AG20443 (cell line): ENCODE data around the gene NEGR1.

Experiments used
- DNase-seq: peaks from one replicate; pipeline ENCODE4 v3.0.0; 2012; ENCODE audit warnings: low spot score, mixed read lengths

The NEGR1 gene

GRCh38 chr1:72023063-72023930 lies 259.0 kb downstream of the NEGR1 start:
- no peak for DNase-seq

GRCh38 chr1:72018562-72018961 lies 263.8 kb downstream of the NEGR1 start:
- DNase-seq: no peak

GRCh38 chr1:72015006-72015405 lies 267.3 kb downstream of the NEGR1 start:
- no peak for DNase-seq

GRCh38 chr1:72013161-72013560 lies 269.2 kb downstream of the NEGR1 start:
- no peak for DNase-seq

DNA sequence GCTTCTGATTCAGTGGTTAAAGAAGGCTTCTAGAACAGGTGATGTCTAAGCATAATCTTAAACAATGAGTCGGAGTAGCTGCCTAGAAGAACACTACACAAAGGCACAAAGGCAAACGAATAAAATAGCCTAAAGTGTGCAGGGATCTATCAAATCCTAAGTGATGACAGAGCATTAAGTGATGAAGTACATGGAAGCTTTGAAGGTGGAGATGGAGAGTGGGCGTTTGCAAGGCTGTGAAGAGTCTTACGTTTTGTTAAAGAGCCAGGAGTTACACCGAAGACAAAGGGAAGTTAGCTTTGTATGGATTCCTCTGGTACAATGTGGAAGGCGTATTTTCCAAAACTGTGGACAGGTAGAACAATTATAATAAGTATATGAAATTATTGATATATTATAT lies 270.6 kb downstream of the NEGR1 start:
- DNase-seq: no peak

DNA sequence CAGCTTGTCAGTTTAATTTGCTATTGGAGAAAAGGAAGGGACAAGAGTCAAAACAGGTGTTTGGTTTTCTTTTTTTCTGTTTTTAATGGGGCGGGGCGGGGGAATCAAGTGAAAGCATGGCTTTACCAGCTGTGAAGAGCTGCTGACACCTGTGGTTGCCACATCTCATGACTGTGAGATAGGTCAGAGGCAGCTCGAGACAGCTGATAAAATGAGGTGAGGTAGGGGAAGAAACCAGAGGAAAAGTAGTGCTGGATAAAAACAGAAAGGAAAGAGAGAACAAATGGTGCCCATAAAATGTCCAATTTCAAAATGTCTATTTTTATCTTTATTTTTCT lies 272.3 kb downstream of the NEGR1 start:
- no peak for DNase-seq

DNA sequence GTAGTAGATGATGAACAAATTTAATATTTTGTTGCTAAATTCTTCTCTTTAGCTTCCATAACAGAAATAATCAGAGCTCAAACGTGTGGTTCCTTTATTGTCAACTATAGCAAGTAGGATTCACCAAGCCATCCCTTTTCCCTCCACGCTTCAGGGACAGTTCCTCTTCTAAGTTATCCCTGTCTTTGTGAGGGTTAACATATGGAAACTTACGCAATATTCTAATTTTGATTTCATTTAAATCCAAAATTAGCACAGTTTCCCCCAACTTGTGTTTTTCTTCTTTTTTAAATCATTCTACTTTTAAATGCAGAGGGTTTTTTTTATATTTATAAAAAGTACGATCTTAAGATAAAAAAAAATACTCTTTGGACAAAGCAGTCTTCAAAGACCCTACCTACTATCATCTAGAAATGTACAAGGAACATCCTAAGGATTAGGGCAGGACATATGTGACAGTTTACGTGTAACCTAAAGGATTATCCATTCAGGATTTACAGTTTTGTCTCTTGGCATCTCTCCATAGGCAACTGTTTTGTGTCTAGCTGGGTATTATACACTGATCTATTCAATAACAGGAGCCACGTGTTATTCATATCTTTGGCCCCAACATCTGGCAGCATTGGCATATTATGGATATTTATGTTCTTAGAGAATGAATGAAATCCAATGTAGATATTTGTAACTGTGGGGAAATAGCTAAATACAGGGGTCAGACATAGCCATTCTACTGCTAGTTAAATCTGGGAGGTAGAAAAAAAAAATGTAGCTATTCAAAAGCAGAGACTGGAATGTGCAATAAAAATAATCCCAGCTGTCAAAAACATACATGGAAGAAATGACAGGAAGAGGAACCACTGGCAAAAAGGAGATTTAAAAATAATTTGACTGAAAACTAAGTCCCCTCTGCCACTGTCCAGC lies 272.9 kb downstream of the NEGR1 start:
- no peak for DNase-seq

- peak; percentile 7 for DNase-seq
Observed at GRCh38 chr1:72007312-72007711, 275.0 kb downstream of the NEGR1 start.

GRCh38 chr1:72006092-72006491 lies 276.2 kb downstream of the NEGR1 start:
- no peak for DNase-seq

- DNase-seq: no peak
Observed at GRCh38 chr1:72003092-72003491, 279.2 kb downstream of the NEGR1 start.

DNA sequence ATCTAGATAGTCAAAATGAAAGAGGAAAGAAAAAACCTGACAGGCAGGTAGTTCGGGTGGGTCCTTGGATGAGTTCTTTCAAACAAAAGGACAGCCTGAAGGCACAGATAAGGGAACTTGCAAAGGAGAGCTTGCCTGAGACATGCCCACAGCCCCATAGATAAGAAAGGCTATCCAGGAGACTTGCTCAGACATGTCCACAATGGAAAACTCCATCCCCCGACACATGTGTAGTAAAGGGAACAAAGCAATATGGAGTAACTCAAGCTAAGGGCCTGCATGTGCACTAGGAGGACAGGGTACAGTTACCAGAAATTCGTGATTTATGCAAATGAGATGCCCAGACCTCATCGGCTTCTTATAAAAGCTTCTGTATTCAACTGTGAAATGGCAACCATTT lies 281.5 kb downstream of the NEGR1 start:
- no peak for DNase-seq

- DNase-seq: no peak
Observed at GRCh38 chr1:71994646-71995045, 287.7 kb downstream of the NEGR1 start.

DNA sequence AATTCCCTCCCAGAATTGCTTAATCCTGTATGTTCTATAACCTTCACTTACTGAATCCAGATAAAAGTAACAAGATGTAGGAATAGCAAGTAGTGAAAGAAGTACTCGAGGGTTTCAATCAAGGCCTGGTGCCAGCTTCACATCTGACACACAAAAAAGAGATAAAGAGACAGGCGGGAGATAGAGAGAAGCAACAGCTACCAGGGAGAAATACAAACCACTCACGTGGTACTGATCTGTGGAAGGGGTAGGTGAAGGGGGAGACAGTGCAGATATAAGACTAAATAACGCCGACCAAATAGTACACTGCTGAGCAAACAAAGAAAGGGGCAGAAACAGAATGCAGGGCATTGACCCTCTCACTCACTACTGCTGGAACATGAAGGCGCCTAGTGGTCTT lies 295.2 kb downstream of the NEGR1 start:
- DNase-seq: no peak

DNA sequence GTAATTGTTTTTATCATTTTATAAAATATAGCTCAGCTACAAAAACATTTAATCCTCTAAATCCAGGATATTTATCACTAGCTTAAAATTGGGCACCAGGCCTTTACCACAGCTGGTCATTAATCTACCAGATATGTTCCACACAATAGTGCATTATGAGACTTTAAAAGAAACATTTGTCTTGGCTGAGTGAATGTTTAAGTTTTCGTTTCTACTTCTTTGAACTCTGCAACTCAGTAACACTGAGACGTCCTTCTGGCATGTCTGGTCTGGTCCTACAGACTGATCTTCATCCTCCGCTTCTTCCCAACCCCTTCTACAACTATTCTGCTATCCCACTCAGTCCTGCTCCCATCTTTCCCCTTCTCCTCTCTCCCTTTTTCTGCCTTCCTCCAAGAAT lies 296.2 kb downstream of the NEGR1 start:
- no peak for DNase-seq

DNA sequence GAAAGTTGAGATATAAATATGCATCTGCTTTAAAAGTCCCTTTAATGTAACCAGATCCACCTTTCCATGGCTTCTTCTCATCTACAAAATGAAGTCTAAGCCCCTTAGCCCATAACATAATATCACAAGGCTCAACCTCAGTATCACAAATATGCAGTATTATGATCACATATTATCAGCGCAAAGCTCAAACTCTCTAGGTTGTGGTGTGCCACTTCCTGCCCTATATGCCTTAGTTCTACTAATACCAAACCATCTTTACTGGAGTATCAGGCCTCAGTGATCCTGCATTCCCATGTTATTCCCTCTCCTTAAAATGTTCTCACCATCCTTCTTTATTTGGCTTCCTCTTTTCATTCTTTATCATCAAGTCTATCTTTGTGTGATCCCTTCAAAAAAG lies 301.8 kb downstream of the NEGR1 start:
- no peak for DNase-seq

GRCh38 chr1:71979882-71980281 lies 302.5 kb downstream of the NEGR1 start:
- no peak for DNase-seq

DNA sequence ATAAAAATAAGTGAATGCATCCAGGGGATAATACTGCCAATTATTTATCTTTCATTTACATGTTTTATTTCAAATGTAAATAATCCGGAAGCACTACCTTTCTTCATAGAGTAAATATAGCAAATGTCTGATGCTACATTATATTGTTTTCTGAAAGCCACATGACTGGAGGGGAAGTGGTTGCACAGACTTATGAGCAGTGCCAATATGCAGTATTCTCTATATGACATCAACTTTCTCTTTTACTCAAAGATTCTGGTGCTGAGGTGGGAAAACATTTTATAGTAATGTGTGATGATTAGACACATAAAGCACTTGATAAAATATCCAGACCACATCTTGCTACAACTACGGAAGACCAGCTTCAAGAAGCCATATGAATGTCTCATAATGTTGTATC lies 314.7 kb downstream of the NEGR1 start:
- DNase-seq: no peak

DNA sequence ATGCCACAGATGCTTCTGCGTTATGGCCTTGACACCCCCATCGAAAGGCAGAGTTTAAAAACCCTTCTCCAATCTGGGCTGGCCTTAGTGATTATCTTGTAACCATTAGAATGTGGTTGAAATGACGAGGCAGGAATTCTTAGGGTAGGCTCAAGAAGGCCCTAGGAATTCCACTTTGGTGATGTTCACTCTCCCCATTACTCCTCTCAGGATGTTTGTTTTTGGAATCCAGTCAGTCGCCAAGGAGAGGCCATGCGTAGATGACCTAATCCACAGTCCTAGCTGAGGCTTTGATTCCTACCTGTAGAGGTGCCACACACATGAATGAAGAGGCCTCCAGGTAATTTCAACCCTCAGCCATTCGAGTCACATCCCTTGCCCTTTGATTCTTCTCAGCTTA lies 318.2 kb downstream of the NEGR1 start:
- no peak for DNase-seq

GRCh38 chr1:71956613-71957285 lies 325.6 kb downstream of the NEGR1 start:
- DNase-seq: no peak

- no peak for DNase-seq
Observed at GRCh38 chr1:71950579-71950978, 331.8 kb downstream of the NEGR1 start.

- DNase-seq: no peak
Observed at GRCh38 chr1:71949681-71950080, 332.7 kb downstream of the NEGR1 start.

DNA sequence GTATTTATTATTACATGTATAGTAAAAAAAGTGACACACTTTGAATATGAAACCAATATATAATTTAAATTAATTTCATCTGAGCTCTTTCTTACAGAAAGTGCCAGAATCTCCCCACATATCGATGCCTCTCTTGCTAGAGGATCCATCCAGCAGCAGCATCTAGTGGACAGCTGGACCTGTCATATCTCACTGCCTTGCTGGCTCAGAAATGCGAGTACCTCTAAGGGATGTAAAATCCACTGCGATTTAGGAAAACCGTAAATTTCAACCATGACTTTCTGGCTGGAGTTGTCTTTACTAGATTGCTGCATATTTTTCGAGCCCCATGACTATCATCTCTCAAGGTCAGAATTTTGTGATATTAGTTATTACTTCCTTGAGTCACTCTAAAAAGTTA lies 333.8 kb downstream of the NEGR1 start:
- DNase-seq: no peak

DNA sequence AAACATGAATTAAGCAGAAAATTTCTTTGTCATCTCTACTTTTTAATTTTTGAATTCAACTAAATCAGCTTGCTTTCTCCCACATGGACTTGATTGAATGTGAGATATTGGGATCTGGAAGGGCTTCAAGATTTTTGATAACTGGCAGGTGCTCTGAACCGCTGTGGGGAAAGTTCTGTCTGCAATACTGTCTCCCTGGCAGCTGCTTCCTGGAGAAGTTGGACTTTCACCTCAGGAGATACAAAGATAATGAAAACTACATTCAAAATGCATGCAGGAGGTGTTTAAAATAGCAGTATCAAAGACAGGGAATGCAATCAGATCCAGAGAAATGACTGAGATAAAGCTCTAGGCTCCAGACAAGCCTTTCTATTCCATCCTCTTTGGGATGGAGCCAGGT lies 338.3 kb downstream of the NEGR1 start:
- DNase-seq: no peak
